KOPT-K1 (cell line): ENCODE results near the gene IL2RA.

Experiments
- H3K27ac ChIP-seq: fragments of 200-600 bp; sonication (generic); 2 replicates; pipeline ENCODE4 v1.5.1; 2016; ENCODE audit warnings: antibody characterized with exemption, mild to moderate bottlenecking, low read depth, low read length; ENCODE audit not compliant: poor library complexity, severe bottlenecking
- H3K36me3 ChIP-seq: fragments of 200-600 bp; sonication (generic); 2 replicates; pipeline ENCODE4 v1.5.1; 2017; ENCODE audit warnings: antibody characterized with exemption, mild to moderate bottlenecking, low read length, moderate library complexity; ENCODE audit not compliant: insufficient read depth
- H3K9me3 ChIP-seq: fragments of 200-600 bp; sonication (generic); 2 replicates; pipeline ENCODE4 v1.5.1; 2017; ENCODE audit warnings: antibody characterized with exemption, low read length, mild to moderate bottlenecking; ENCODE audit not compliant: insufficient read depth, poor library complexity, severe bottlenecking

Gene IL2RA

GRCh38 chr10:5978230-5978489, 84.0 kb downstream of the IL2RA start:
- Histone ChIP-seq H3K9me3 (no peaks in the 10 kb centered on the region), H3K36me3 (no peaks in the 10 kb centered on the region), H3K27ac (peak overlapping the region; percentile 79)

- peak within 1 kb of the TSS; percentile 79 for H3K27ac ChIP-seq
- no peaks in the 10 kb centered on the region for H3K9me3 ChIP-seq
- H3K36me3 ChIP-seq: no peaks in the 10 kb centered on the region
Measured at GRCh38 chr10:5977471-5978229, 84.5 kb downstream of the IL2RA start, which contains the start of gene IL15RA. TSS of gene IL15RA (minus strand) at chr10:5977543. CDS start at chr10:5977492, 51 bp downstream.

- Histone ChIP-seq H3K27ac (peak overlapping the region; percentile 79), H3K9me3 (no peaks in the 10 kb centered on the region), H3K36me3 (no peaks in the 10 kb centered on the region)
Measured at GRCh38 chr10:5976512-5977470, 85.4 kb downstream of the IL2RA start.

- Histone ChIP-seq H3K27ac (peak overlapping the region; percentile 79), H3K9me3 (no peaks in the 10 kb centered on the region)
Measured at GRCh38 chr10:5975641-5976473, 86.3 kb downstream of the IL2RA start.

GRCh38 chr10:5973069-5973468, 89.1 kb downstream of the IL2RA start:
- no peak overlapping the region for H3K27ac ChIP-seq
- no peaks in the 10 kb centered on the region for H3K36me3 ChIP-seq
- H3K9me3 ChIP-seq: no peaks in the 10 kb centered on the region

More at GRCh38 chr10:5975641-5976473, 86.3 kb downstream of the IL2RA start:
- H3K36me3 ChIP-seq: no peaks in the 10 kb centered on the region

- Histone ChIP-seq H3K36me3 (no peaks in the 10 kb centered on the region), H3K9me3 (no peaks in the 10 kb centered on the region), H3K27ac (no peak overlapping the region)
Measured at GRCh38 chr10:5971886-5972285, 90.3 kb downstream of the IL2RA start.

- Histone ChIP-seq H3K9me3 (no peaks in the 10 kb centered on the region), H3K36me3 (no peaks in the 10 kb centered on the region), H3K27ac (no peak overlapping the region)
Measured at GRCh38 chr10:5971315-5971832, 90.8 kb downstream of the IL2RA start.

GRCh38 chr10:5970527-5970926, 91.6 kb downstream of the IL2RA start:
- Histone ChIP-seq H3K9me3 (no peaks in the 10 kb centered on the region), H3K36me3 (no peaks in the 10 kb centered on the region), H3K27ac (no peak overlapping the region)

GRCh38 chr10:5970066-5970465, 92.1 kb downstream of the IL2RA start:
- no peak overlapping the region for H3K27ac ChIP-seq
- no peaks in the 10 kb centered on the region for H3K9me3 ChIP-seq
- H3K36me3 ChIP-seq: no peaks in the 10 kb centered on the region

- H3K36me3 ChIP-seq: no peaks in the 10 kb centered on the region
- no peak overlapping the region for H3K27ac ChIP-seq
- no peaks in the 10 kb centered on the region for H3K9me3 ChIP-seq
Measured at GRCh38 chr10:5968681-5969453, 93.3 kb downstream of the IL2RA start.

- no peaks in the 10 kb centered on the region for H3K9me3 ChIP-seq
- H3K27ac ChIP-seq: no peak overlapping the region
- H3K36me3 ChIP-seq: no peaks in the 10 kb centered on the region
Measured at GRCh38 chr10:5968037-5968680, 94.0 kb downstream of the IL2RA start.

GRCh38 chr10:5965266-5965665, 96.9 kb downstream of the IL2RA start:
- Histone ChIP-seq H3K36me3 (peaks cover 4% of the 10 kb centered on the region; the same call in 1 of the 2 replicates), H3K9me3 (no peaks in the 10 kb centered on the region), H3K27ac (no peak overlapping the region)

- no peak overlapping the region for H3K27ac ChIP-seq
- H3K9me3 ChIP-seq: no peaks in the 10 kb centered on the region
- H3K36me3 ChIP-seq: peaks cover 8% of the 10 kb centered on the region; the same call in 1 of the 2 replicates
Measured at GRCh38 chr10:5964736-5965135, 97.4 kb downstream of the IL2RA start.

GRCh38 chr10:5963591-5963990, 98.6 kb downstream of the IL2RA start:
- Histone ChIP-seq H3K36me3 (peaks cover 15% of the 10 kb centered on the region; the same call in 1 of the 2 replicates), H3K9me3 (no peaks in the 10 kb centered on the region), H3K27ac (no peak overlapping the region)
